DMS79 (cell line): ENCODE results near the gene ADAM23.

ENCODE experiments used
- DNase-seq: peaks from one replicate; lab custom pipeline; 2025; lab: John Stamatoyannopoulos, UW

Gene ADAM23

GRCh38 chr2:206565666-206566065 lies 122.3 kb downstream of the ADAM23 start:
- DNase-seq: no peak

- DNase-seq: no peak
These were observed 126.1 kb downstream of the ADAM23 start for GRCh38 chr2:206569470-206569869.

GRCh38 chr2:206570199-206570598 lies 126.9 kb downstream of the ADAM23 start:
- no peak for DNase-seq

GRCh38 chr2:206572725-206573124 lies 129.4 kb downstream of the ADAM23 start:
- DNase-seq: no peak

DNA sequence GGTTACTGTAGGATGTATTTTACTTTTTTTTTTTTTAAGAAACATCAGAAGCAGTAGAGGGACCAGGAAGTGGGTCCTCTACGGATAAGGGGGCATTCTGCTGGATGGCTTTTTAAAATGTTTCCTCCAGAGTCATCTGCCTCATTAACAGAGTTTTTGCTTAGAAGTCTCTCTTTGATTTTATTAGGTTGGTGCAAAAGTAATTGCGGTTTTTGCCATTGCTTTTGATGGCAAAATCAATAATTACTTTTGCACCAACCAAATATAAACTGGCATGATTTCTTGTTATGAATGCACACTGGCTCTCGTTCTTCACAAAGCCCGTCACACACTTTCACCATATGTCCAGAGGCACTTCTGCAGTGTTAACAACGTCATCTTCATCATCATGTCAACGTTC lies 130.5 kb downstream of the ADAM23 start:
- DNase-seq: no peak

GRCh38 chr2:206584323-206585116 lies 141.2 kb downstream of the ADAM23 start:
- DNase-seq: no peak

- no peak for DNase-seq
These were observed 142.0 kb downstream of the ADAM23 start for GRCh38 chr2:206585335-206585734.

DNA sequence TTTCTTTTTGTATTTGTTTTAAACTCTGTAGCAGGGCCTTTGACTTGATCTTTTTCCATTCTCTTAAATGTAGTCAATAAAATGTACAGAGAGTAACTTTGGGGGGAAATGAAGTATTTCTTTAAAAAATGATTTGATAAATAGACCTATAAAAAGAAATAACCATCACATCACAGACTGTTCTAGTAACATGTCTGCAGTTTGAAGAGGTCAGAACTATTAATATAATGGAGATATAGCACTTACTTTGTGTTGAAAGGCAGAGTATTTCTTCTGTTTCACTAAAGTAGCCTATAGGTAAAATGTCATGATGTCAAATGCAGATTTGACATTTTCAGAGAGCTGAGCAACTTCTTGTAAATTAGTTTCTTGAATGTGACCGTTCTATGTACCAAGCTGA lies 143.3 kb downstream of the ADAM23 start:
- no peak for DNase-seq

DNA sequence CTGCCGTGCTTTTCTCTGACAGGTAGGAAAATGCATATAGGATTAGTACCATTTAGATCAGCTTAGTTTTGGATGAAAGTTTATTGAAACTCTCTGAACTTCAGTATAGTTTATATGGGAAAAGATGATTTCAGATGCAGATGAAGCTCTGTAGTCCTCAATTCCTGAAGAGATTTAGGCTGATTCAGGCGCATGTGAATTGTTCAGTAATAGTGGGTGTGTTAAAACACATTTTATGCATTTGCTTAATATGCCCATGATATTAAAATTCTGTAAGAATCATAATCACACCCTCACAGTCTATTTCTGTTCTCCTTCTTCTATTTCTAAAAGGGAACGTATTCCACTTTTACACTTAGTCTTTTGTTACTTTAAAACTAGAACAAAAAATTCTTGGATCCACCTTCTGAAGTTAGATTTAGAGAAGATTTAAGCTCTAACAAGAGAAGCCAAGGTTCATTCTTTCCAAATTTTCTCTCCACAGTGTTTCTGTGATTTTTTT lies 154.4 kb downstream of the ADAM23 start:
- DNase-seq: no peak

- no peak for DNase-seq
These were observed 159.9 kb downstream of the ADAM23 start for GRCh38 chr2:206603243-206603642.

- no peak for DNase-seq
These were observed 167.1 kb downstream of the ADAM23 start for GRCh38 chr2:206610451-206610850.

DNA sequence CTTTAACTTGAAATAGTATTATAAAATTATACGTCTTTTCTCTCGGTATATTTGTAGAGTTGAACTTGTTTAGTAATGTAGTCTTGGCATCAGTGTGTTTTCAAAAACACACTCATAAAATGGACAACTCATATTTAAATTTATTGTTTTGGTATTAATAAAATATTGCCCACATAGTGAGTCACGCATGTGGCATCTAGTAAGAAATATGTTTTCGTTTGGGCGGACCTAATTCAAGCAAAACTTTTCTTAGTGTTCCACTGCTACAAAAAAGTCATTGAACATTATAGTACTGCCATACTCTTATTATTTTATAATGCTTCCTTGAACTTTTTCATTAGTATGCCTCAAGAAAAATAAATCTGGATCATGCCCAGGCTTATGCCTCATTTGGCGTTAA lies 167.9 kb downstream of the ADAM23 start:
- no peak for DNase-seq

DNA sequence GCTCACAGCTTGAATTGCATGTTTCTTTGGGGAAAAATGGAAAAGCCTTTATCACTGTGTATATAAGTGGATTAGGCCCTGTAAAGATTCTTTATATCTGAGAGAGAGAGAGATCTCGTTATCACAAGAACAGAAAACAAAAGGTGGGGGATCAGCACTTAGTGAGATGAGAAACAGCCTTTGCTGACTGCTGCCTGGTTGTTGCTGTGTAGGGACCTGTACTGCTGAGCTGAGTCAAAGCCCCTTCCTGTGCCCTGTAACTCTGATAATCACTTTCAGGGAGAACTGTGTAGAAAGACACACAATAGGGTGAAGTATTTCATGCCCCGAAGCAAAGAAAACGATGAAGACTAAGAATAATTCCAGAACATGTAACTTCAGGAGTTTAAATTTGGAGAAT lies 168.4 kb downstream of the ADAM23 start:
- no peak for DNase-seq

DNA sequence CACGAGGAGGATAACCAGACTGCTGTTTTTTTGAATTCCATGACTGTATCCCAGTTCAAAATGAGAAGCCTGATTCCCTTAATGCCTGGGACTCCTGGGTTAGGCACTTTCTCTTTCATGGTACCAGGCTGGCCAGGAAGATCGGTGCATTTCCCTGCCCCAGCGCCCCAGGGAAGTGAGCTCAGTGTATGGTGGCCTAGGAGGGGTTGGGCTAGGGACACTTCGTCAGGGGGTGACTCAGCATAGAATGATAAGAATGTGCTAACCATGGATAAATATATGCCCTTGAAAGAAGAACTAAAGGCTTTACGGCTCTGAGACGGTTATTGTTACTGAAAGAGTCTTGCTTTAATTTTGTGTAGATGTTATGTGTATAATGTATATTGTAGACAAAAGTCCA lies 171.5 kb downstream of the ADAM23 start:
- no peak for DNase-seq

DNA sequence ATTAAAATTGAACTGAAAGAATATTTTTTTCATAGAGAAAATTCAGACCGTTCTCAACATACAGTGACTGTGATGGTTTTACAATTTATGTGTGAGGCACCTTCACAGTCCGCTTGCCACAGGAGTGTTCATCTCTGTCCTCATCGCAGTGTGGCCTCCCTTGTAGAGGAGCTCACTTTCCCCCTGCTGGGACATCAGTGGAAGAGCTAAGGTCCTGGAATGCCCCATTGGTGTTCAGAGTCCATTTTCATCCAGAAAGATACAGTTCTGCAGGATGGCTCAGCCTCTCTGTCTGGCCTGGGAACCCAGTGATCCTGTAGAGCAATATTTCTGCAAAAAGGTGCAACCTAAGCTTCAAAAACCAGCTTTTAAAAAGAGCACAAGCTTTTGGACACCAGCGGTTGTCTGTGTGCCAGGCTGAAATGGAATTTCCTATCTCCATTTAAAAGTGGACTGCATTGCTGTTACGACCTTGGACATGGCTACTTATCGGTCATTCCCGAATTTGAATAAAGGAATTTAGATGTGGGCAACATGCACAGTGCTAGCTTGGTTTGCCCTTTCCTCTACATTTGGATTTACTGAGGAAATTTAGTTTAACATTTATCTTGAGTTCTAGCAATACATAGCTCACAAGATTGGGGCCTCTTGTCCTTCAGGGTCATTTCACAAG lies 172.2 kb downstream of the ADAM23 start:
- DNase-seq: no peak

DNA sequence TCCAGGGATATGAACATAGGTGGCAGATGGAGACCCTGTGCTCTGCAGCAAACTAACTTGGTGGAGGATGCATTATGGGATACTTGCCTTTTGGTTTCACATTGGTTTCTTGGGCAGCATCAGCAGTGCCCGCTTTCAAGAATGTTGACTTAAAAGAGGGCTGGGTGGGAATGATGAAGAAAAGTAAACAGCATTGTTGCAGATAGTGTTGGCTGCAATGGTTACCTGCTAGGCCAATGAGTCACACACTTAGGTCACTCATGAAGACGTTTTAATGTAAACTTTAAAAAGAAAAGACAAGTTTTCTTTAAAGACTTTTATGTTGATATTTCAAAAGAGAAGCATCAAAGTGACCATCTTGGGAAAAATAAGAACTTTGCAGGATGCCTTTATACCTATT lies 172.8 kb downstream of the ADAM23 start:
- no peak for DNase-seq

- DNase-seq: no peak
These were observed 175.7 kb downstream of the ADAM23 start for GRCh38 chr2:206619011-206619410.

DNA sequence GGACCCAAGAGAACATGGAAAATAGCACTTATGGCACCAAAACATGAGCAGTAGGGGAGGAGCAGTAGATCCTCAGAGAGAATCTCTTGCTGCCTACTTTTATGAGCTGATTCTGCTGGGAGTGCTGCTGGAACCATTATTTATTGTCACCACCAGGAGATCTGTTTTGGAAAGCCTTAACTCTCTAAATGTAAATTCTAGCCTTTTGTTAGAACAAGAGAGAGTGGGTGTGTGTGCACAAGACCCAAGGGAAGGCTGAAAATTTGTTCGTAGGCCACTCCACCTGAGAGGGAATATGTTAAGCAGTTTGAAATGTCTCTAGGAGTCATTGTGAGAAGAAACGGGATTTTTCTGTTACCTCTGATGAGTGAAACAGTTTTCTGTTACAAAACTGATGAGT lies 182.8 kb downstream of the ADAM23 start:
- DNase-seq: no peak

- no peak for DNase-seq
These were observed 184.3 kb downstream of the ADAM23 start for GRCh38 chr2:206627632-206628031.

GRCh38 chr2:206631340-206631739 lies 188.0 kb downstream of the ADAM23 start:
- DNase-seq: no peak

- no peak for DNase-seq
These were observed 191.7 kb downstream of the ADAM23 start for GRCh38 chr2:206635015-206635414.

DNA sequence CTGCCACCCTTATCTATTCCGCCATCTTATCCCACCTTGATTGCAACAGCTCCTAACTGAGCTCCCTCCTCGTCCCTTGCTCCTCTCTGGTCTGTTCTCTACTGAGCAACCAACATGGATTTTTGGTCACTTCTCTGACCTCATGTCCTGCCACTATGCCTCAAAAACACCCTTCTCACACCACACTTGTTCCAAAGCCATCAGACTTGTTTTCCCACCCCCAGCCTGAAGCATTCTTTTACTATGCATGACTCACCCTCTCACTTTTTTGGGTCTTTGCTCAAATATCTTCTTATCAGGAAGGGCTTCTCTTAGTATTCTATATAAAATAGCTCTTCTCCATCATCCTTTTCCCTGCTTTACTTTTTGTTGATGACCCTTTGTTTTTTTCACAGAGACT lies 196.3 kb downstream of the ADAM23 start:
- no peak for DNase-seq

DNA sequence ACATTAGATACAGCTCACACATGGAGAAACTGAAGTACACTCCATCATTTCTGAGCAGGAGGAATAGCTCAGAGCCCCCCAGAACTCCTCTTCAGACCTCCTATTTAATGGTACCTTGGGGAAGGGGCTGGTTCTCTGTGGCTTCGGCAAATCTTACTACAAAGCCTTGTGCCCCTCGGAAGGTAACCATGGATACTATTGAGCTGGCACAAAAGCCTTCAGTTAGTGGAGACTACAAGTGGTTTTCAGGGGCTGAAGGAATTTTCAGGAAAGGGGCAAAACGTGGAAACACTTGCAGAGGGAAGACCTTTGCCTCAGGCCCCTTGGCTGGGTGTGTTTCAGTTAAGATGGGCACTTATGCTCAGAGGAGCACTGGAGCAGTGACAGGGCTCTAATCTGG lies 197.9 kb downstream of the ADAM23 start:
- DNase-seq: no peak
